GM12874 (cell line): ENCODE measurements around the gene SPOPL.

Source experiments
- TF ChIP-seq, protein P1 (sequence below): IDR thresholded peaks from 2 replicates; pipeline ENCODE4 v1.5.1; 2011; ENCODE audit warnings: low read depth, mild to moderate bottlenecking, control low read depth, low read length, moderate library complexity; ENCODE audit not compliant: insufficient read depth

The SPOPL gene

DNA sequence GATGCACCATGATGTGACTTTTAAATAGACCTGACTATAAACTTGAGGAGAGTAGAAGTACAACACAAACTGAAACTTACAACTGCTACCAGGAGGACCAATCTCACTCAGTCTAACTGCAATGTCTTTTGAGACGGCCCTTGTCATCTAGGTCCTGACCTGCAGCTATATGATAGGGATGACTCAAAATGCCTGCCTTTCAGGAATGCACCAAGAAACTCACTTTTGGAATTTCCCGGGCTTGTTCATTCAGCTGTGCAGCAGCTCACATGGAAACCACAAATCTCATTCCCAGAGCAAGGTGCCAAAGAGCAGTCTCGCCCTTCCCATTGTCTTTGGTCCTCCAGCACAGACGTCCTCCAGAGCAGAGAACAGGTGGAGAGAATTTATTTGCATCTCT is 113.7 kb downstream of the SPOPL start:
- TF ChIP-seq, protein P1, sequence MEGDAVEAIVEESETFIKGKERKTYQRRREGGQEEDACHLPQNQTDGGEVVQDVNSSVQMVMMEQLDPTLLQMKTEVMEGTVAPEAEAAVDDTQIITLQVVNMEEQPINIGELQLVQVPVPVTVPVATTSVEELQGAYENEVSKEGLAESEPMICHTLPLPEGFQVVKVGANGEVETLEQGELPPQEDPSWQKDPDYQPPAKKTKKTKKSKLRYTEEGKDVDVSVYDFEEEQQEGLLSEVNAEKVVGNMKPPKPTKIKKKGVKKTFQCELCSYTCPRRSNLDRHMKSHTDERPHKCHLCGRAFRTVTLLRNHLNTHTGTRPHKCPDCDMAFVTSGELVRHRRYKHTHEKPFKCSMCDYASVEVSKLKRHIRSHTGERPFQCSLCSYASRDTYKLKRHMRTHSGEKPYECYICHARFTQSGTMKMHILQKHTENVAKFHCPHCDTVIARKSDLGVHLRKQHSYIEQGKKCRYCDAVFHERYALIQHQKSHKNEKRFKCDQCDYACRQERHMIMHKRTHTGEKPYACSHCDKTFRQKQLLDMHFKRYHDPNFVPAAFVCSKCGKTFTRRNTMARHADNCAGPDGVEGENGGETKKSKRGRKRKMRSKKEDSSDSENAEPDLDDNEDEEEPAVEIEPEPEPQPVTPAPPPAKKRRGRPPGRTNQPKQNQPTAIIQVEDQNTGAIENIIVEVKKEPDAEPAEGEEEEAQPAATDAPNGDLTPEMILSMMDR: no peak

DNA sequence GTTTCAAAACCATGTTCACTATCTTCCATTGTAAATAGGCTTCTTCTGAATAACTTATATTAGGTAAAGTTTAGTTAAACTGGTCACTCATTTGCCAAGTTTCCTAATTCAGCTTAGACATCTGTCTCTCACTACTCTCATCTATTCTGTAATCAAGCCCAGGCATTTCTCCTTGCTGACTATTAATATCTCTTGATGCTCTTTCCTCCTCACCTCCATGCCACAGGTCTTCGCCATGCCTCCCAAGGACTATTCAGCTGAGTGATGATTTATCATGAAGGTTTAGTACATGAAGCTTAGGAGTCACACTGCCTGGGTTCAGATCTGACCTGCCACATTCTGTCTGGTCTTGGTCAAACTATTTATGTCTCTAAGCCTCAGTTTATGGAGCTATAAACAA is 115.5 kb downstream of the SPOPL start:
- TF ChIP-seq, protein P1: no peak

DNA sequence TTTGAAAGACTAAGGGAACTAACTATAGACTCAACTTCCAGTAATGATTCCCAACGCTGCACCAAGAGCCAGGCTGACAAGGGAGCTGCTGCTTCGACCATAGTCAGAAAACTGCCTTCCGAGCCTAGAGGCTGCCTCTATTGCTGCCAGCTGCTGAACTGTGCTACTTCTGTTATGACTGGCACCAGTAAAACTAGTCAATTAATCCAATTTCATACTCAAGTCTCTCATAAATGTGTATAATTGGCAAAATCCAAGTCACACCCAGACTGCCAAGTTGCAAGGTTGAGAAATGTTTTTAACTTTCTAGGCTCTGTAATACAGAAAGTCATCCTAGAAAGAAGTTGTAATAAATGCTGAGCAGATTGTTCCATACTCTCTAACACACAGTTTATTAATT is 117.4 kb downstream of the SPOPL start:
- TF ChIP-seq, protein P1: no peak

DNA sequence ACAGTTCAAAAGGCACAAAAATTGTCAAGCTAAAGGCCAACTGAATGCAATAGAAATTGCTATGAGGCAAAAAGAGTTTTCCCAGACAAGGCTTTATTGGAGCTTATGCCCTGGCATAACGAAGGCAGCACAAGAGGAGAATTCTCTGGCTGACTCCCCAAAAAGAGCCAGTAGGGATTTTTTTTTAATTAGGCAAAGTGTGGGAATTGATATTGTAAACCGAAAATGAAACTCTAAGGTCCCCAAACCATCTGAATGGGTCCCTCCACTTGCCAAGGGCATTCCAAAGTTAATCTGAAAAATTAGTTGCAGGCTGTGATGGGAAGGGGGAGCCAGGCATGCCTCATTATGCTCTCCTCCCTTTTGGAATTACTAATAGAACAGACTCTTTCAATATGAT is 118.9 kb downstream of the SPOPL start:
- TF ChIP-seq, protein P1: no peak

DNA sequence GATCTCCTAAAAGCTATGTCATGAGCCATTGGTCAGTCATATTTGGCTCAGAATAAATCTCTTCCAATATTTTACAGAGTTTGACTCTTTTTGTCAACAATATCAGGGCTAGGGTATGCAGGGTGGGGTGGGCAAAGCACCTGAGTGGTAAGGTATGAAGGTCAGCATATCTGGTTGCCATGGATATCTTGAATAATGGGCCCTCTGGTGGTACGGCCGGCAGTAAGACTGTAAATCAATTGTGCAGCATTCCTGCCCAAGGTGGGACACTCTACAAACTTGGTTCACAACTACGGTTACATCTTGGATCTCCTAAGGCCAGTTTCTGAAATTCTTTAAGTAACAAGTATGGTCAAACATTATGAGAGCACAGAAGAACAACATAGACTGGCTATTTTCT is 119.6 kb downstream of the SPOPL start:
- TF ChIP-seq, protein P1: no peak

DNA sequence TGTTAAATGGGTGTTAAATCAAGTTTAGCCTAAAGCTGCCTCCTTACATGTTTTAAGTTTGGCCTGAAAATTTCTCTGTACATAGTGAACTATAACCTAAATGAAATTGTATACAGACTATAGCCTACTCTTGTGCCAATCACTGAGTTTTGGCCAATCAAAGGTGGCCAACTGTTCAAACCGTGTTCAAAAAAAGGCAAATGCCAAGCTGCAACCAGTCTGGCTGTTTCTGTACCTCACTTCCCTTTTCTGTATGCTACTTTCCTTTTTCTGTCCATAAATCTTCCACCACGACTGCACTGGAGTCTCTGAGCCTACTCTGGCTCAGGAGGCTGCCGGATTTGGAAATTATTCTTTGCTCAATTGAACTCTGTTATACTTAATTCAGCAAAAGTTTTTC is 121.0 kb downstream of the SPOPL start:
- TF ChIP-seq, protein P1: no peak
